Activated CD8-positive, alpha-beta memory T cell treated with anti-CD3 and anti-CD28 coated beads for 48 hours (primary cell): ENCODE results near the gene TDP2.

Experiments used
- DNase-seq, 3 experiments: peaks; one replicate each; pipeline ENCODE4 v3.0.0-alpha.2; 2020; ENCODE audit warnings: low read depth in 2 of 3, low spot score in 2 of 3

The TDP2 gene

DNA sequence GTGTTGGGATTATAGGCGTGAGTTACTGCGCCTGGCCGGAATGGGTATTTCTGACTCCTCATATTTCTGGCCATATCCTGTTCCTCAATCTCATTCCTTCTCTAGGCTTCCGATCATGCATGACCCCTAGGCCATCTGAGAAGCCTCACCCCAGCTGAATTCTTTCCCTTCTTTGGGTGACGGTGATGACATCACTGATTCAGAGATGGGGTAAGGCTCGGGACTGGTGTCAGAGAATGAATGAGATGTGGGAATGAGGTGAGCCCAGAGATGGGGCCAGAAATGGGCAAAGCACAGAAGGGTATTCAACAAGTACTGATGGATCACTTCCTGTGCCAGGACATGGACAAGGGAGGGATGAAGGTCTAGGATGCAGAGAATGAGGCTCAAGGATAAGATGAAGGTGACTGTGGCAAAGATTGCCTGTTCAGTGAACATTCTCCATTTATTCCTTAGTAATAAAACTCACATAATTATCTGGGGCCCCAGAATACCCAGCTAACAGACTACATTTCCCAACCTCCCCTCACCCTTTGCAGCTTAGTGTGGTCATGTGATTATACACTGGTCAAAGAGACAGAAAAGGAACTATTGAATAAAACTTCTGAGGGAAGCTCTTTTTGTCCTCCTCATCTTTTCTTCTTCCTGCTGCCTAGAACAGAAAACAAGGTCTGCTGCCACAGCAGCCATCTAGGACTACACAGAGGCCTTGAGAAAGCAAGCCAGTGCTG, 60.3 kb downstream of the TDP2 start:
- DNase-seq, result no peak

DNA sequence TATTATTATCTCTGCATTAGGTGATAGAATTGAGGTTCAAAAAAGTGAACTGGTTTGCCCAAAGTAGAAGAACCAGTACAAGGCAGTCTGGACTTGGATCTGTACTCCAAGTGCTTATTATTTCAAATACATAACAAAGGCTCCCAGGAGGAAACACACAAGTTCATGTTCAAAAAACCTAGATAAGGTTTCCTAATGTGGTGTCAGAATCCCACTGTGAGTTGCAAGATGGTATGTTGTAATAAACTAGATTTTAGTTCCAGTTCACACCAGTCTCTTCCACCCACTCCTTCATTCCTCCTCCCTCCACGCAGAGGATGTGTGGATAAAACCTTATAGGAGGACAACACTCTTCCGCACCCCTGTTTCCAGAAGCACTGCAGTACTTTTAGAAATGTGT, 63.5 kb downstream of the TDP2 start:
- DNase-seq, result no peak

DNA sequence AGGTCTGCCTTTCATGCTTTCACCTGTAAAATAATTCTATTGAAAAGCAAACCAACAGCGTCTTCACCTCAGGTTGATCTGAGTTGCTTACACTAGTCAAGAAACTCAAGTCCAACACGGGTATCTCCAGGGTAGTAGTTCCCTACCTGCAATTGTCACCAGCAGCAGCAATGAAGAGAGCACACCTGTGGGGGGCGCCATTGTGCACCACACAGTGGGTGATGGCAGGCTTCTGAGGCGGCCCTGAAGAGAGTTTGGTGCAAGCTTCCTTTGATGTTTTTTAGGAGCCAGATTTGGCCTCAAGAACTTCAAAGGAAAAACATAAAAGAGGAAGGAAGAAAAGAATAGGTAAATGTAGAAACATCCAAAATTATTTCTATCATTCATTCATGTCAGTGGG, 65.8 kb downstream of the TDP2 start:
- DNase-seq, result no peak
